Islet precursor cell (in vitro differentiated cells): ENCODE data around the gene RCOR2.
A peak's percentile ranks its signal among the peaks of the same experiment; 100 is the strongest.

Source experiments
- DNase-seq: peaks from one replicate; pipeline ENCODE4 v3.0.0-alpha.2; 2018

Gene RCOR2

DNA sequence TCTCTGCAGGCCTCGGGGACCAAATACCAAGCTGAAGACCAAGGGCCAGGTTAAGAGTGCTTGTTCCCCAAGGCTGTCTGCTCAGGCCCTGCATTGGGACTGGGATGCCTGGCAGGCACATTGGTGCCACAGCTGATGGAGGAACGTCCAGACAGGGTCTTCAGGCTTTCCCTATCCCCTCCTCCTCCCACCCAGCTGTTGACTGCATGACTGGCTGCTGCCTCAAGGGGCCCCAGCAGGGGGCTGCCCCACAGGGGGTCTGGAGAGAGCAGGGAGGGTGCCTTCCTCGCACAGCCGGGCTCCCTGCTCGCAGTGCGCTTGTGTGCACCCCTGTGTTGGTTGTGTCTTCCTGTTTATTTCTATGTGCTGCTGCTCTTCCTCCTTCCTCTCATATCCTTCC lies 9.9 kb downstream of the RCOR2 start:
- DNase-seq = no peak

DNA sequence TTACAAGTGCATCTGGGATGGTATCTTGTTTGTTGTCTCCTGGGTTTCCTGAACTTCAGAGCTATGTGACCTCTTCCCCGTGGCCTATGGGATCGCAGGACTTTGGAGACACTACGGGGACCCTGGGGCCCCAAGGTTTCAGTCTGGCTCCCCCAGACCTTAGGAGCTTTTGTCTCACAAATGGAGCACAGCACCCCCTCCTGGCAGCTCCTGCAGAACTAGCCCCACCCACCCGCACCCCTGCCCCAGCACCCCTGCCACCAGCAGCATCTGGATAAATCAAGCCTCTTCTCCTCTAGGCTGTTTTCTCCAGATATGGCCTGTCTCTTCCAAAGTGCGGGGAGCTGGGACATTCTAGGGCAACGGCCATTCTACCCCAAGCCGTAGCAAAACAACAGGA lies 10.4 kb downstream of the RCOR2 start:
- DNase-seq = no peak

DNA sequence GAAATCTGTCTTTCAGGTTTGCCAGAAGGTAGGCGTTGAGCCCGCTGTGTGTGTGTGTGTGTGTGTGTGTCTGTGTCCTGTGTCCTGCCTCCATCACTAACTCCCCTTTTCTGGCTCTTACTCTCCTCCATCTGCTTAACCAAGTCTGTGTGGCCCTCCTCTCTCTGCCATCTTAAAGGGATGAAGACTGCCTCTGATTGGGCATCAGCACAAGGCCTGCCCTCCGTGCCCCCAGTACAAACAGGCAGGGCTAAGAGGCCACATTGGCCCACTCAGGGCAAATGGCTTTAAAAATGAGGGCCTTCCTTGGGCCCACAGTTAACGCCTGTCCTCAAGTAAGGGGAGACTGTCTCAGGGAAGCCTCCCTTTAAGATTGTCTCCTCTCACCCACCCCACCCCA lies 10.9 kb downstream of the RCOR2 start:
- no peak for DNase-seq

DNA sequence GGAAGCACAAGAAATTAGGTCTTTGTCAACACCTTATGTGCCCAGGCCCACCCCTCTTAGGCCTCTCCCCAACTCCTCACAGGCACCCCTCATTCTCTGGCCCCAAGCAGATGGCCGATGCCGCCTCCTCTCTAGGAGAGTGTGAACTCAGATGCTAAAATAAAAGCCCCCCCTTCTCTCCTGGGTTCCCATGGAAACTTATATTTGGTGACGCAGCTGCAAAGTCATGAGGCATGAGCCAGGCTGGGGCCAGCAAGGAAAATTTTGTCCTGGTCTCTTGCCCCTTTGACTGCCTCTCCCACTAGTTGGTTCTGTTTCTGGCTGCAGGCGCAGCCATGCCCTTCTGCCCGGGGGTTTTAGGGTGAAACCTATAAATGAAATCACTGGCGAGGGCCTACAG lies 11.8 kb downstream of the RCOR2 start:
- DNase-seq = no peak

DNA sequence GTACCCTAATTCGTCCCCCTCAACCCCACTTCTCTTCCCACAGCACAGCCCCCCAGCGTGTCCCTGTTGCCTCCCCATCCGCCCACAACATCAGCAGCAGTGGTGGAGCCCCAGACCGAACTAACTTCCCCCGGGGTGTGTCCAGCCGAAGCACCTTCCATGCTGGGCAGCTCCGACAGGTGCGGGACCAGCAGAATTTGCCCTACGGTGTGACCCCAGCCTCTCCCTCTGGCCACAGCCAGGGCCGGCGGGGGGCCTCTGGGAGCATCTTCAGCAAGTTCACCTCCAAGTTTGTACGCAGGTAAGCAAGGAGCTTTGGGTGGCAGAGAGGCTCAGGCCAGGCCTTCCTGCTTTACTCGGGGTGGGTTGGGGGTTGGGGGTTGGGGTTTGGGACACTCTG lies 12.2 kb downstream of the RCOR2 start:
- no peak for DNase-seq

DNA sequence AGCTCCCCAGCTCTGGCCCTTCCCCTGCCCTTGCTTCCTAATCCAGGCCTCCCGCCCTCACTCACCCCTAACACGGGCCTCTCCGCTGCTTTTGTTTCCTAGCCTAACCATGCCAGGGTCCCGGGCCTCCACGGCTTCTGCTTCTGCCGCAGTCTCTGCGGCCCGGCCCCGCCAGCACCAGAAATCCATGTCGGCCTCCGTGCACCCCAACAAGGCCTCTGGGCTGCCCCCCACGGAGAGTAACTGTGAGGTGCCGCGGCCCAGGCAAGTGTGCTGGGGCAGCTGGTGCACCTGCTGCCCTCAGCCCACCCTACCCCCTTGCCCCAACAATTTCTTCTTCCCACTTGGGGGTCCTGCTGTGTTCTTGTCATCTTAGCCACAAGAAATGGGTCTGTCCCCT lies 13.1 kb downstream of the RCOR2 start:
- DNase-seq = no peak

DNA sequence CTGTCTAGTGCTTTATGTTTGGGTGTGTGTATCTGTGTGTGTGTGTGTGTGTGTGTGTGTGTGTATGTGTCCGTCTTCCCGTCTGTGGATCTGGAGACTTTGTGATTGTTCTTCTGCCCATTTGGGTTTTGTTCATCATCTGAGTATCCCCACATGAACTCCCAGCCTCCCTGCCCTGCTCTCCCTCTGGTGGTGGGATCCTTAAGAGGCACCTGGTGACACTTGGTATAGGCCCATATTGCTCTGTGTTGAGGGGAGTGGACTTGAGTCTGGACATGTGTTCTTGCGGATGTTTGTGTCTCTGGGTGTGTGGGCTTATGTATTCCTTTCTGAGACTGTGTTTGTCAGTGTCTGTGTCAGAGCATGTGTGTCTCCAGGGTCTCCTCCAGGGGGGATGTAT lies 15.3 kb downstream of the RCOR2 start:
- DNase-seq = no peak

DNA sequence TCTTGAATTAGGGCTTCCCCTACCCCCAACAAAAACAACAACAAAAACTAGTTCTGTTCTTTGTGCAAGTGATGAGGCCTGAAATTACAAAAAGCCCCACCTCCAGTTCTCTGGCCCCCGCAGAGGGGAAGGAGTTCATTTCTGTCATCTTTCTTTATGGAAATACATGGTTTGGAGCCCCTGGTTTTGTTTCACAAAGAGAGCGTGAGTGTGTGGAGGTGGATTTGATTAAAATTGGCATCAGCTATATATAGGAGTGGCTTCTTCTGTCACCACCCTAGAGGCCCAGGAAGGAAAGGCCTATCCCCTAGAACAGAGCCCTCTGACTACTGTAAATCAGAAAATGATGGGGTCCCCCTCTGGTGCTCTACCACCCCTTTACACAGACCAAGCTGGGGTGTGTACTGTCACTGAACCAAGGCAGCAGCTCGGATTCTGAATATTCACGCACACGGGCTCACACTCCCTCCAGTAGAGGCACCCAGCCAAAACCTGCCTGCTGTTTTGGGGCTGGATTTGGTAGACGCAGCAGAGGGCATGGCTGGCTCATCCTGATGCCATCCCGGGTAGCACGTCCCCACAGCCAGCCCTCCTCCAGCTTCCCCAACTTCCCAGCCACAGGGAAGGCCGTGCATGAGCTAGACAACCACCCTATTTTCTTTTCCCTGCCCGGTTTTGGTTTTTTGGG lies 19.4 kb downstream of the RCOR2 start:
- DNase-seq = no peak

DNA sequence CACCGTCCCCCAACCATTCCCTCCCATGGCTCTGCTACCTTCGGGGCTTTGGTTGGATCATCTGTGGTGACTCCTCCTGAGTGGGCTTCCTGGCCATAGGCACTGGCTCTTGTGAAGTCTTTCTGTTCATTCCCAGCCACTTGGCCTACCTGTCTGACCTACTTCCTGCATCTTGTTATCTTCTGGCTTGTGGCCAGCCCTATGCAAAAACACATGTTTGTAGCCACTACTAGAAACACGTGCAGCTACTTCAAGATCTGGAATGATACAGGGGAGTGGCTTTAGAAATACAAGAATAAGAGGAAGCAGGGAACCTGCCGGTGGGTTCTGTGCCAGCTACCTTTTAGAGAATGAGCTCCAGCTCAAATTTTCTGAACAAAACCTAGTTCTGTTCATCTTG lies 20.9 kb downstream of the RCOR2 start:
- no peak for DNase-seq

DNA sequence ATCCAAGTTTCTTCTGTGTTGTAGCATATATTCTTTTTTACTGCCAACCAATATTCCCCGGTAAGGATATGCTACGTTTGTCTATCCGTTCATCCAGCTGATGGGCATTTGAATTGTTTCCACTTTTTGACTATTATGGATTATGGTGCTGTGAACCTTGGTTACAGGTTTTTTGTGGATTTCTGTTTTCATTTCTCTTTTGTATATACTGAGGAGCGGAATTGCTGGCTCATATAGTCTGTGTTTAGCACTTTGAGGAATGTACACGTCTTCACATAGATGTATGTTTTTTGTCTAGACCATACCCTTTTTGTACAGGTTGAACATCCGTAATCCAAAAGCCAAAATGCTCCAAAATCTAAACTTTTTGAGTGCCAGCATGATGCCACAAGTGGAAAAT lies 23.6 kb downstream of the RCOR2 start:
- no peak for DNase-seq

DNA sequence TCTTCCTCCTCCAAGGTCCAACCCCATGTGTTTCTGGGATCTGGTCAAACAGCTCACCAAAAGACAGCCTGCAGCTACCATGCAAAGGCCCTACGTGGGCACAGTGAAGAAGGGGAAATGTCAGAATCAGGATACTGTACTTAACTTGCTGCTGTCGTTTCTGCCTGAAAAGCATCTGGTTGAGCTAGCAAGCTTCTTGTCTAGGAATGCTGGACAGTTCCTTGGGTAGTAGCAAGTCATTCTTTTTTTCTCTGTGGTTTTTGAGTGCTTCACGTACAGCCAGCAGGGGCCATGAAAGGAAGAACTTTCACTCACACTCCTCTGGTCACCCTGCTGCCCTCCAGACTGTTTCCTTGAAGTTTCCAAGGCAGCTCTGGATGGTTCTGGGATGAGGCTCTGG lies 24.7 kb downstream of the RCOR2 start:
- DNase-seq = no peak

DNA sequence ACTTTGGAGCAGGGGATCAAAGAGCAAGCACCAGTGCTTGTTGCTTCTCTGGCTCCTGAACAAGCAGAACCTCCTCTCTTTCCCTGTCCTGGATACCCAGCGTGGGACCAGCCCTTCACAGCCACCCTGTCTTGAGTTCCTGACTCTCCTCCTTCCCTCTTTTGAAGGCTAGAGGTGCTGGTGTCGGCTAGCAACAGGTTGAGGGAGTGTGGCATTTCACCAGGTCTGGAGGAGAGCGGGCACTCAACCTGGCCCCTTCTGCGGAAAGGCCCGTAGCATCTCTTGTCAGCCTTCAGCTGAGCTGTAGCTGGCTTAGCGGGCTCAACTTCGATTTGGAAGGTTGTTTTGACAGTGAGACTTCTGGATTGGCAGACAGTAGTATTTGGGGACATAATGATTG lies 26.6 kb downstream of the RCOR2 start:
- no peak for DNase-seq

DNA sequence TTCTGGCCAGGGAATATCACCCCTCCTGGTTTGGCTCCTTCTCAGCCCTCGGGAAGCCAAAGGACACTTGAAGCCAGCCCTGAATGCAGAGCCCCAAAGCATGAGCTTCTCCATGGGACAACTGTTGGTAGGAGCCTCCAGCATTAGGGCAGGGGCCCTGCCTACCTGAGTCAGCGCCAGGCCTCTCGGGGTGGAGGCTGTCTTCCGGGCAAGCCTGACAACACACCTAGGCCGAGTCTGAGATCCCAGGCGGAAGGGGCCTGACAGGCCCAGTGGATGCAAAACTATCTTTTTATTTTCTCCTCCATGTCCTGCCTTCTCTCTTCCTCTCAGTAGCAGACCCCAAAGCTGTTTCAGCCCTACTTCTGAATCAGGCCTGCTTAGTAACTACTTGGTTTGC lies 27.6 kb downstream of the RCOR2 start:
- no peak for DNase-seq

DNA sequence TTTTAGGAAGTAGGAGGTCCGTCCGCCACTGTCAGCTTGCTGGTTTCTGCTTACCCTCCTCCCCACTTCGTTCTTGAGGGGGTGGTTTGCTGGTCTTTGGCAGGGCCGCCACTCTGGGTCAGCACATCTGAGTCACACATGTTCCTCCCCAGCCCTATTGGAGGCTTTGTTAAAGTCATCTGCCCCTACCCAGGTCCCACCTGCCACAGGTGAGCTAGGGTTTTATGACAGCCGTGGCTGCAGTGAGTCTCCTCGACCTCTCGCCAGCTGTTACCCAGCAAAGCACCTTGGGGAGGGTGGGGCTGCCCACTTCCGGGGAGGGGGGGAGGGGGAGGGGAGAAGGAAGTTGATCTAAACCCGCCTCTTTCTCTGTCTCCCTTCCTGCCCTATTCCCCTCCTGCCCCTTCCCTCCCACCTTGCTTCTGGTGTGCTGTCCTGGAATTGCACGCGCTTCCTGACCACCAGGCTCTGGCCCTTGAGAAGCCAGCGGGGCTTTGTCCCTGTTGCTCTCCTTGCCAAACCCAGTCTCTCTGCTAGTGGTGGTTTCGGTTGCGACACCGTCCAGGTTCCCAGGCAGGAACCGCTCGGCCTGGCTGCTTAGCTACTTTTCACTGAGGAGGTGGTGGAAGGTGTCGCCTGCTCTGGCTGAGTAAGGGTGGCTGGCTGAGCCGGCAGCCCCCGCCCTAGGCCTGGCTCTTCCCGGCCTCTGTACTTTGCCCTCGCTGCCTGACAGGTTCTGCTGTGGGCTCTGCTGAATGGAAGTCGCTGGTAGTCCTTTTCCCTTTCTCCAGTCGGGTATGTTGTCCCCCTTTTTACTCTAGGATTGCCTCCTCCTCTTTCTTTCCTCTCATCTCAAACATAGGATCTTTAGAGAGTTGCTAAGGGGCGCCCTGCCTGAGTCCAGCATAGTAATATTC lies 28.5 kb downstream of the RCOR2 start:
- DNase-seq = peak; percentile 89

DNA sequence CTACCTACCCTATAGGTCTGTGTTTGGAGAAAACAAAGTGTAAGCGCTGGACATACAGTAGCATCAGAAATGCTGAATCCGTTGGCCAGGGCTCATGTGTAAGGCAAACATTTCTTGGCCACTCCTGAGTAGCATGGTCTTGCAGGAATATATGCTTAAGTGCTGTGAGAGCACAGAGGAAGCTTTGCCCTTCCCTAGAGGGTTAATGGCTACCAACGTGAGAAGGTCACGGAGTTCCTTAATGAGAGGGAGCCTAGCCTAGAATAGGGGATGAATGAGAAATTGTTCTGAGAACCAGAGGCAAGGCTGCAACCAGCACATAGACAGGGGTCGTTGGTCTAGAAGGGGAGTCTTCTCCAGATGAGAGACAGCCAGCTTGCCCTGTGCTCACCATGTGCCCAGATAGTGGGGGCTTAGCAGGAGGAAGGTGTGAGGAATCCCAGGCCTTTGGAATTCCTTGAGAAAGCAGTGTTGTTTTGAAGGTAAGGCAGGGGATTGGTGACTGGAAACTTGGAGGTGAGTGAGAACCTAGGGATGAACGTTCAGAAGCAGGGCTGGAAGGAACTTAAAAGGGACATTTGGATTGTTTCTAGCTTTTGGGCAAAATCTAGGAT lies 29.5 kb downstream of the RCOR2 start:
- DNase-seq = no peak

DNA sequence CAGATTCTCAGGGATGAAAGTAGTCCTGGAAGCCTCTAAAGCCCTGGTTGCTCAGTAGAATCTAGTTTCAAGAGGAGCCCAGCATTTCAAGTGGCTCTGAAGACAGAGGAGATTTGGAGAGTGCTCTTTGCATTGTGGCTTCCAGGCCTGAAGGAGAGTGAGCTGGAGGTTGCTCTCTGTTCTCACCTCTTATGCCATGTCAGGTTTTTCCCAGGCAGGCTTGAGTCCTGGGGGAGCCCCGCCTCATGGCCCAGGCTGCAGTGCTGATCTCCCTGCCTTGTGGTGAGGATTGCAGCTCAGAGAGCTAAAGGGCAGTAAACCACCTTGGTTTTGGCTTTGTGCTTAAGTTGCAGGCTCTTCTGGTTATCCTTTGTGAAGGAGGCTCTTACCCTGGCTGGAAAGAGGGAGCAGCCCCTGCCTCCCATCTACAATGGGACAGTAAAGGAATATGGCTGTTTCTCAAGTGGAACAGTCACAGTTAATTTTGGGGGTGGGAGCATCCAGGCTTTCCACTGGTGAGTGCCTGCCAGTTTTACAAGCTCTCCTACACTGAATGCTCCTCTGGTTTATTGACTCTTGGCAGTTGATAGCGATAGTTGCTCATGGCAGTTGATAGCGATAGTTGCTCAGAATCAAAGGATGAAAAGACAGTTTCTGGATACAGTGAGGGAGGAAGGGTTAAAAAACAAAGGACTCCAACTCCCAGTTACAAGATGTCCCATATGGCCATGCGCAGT lies 32.6 kb downstream of the RCOR2 start:
- DNase-seq = no peak

DNA sequence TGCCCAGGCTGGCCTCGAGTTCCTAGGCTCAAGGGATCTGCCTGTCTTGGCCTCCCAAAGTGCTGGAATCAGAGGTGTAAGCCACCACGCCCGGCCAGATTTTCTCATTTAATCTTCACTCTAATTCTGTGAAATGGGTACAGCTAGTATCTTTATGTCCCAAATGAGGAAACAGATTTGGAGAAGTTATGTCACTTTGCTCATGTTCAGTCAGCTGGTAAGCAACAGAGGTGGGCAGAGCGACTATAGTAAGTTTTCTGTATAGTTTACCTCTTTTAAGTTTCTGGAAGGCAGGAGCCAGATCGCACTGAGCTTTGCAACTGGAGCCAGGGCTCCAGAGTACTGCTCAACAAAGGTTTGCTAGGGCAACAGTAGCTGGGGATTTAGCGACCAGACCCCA lies 33.2 kb downstream of the RCOR2 start:
- DNase-seq = no peak

DNA sequence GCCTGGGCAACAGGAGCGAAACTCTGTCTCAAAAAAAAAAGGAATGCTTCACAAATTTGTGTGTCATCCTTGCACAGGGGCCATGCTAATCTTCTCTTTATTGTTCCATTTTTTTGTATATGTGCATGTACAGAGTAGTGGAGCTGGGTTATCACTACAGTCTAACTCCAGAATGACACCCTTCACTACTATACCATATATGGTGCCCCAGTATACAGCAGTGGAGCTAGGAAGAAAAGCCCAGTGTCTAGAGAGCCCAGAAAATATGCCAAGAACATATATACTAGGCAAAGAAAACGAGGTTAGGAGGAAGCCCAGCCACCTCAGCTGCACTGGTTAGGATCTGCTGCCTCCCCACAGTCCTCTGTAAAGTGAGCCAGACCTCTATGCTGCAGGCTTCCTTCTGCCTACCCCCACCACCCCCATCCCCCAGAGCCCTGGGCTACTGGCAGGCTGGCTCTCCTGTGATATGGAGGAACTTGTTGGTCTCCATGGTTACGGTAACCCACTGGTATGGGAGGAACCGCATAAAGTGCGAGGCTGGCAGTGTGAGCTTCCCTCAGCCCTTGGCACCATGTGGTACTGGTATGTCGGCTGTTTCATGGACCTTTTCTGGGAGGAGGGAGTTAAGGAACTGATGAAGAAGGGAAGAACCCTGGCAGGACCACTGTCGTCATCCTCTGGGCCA lies 34.3 kb downstream of the RCOR2 start:
- DNase-seq = peak; percentile 68

DNA sequence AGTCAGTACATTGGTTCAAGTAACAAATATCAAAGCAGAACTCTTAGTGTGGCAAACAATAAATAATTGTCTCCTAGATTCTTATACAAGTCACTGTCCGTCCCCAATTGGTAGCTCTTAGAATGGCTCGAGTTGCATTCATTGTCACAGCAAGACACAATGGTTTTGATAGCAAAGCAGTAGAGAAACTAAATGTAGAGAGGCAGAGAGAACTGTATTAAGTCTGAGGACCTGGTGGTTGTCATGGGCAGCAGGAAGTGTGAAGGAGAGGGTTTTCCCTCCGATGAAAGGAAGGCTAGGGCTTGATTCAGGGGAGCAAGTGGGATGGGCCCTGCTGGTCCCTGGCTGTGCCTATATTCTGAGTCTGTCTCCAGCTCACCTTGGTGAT lies 36.6 kb downstream of the RCOR2 start:
- no peak for DNase-seq

DNA sequence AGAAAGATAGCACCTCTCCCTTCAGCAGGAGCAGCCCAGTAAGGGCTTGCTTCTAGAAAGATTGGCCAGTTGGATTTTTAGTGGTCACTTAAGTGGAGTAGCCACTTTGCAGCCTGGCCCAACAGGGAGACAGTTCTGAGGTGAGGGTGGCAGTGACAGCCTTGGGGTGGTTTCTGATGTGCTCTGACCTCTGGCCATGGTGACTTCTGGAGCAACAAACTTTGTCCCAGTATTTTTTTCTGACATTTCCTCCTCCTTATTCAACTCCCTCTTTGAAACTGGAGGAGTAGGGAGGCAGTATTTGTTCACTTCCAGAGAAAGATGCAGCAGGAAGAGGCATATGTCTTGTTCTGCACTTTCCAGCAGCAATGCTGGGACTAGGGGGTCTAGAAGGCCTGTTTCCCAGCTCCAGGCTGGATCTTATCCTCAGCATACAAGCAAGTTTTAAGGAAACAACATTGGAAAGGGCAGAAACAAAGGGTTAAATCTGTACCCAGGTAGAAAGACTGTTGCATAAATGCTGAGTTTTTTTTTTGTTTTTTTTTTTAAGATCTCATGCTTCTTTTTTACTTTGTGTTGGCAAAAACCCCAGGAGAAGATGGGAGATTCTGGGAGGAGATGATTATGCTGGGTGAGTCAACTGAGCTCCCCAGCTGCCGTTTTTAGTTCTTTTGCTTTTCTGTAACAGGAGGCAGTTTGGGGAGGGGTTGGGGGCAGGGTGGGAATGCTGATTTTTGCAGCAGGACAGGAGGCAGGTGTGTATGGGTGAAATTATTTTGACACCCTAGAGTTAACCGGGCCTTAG lies 37.2 kb downstream of the RCOR2 start:
- no peak for DNase-seq

DNA sequence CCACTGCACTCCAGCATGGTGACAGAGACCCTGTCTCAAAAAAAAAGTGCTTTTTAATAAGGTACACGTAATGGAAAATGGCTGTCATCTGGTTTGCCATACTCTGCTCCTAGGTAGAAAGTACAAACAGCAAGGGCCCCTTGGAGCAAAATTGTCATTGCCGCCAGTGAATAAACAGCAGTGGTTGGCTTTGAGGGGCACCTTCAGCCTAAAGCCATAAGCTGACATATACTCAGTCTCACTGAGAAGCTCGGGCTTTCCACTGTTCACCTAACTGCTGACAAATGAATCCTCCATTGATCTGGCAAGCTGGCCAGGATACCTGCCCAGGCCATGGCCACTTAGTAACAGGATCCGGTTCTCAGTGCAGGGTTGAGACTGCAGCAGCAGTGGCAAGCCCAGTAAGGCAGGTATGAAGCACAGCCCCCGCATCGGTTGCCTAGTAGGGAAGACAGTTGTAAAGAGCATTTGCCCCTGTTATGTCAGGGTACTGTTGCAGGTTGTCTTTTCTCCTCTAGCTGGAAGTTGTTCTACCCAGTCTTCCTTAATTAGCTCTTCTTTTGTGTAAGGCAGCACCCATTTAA lies 39.2 kb downstream of the RCOR2 start:
- DNase-seq = no peak

DNA sequence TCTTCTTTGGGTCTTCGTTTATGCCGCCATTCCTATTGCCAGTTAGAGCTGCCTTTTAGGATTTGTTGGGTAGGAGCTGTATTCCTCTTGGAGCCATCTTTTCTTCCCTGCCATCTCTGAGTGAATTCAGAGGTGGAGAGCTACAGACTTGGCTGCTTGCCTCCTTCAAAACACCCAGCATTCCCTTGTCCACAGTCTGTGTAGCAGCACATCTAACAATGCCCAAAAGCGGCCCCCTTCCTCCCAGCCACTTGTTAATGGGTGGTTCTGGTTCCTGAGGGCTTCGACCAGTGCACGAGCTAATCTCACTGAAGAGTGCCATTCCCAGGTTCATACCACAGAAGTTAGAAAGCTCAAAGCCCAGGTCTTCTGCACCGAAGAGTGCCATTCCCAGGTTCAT lies 40.3 kb downstream of the RCOR2 start:
- DNase-seq = no peak
